Ascending aorta (tissue), 2 donors: ENCODE results near the gene HOXB4. TPM values are rescaled to one million over a fixed set of nuclear protein-coding genes. Genes with fewer than 3 reads are reported as not detected.

Experiments
- DNase-seq, 2 donors: peaks; one replicate each; pipeline ENCODE4 v3.0.0-alpha.2; 2019; ENCODE audit warnings: low spot score in 2 of 2
- H3K27ac ChIP-seq, 2 donors: fragments of 200-600 bp; sonication (generic); one replicate each; pipeline ENCODE4 v1.5.1; 2016 to 2017; ENCODE audit warnings: mild to moderate bottlenecking in 1 of 2
- H3K27me3 ChIP-seq: fragments of 200-600 bp; sonication (generic); one replicate; pipeline ENCODE4 v1.5.1; 2017
- H3K36me3 ChIP-seq, 2 donors: fragments of 200-600 bp; sonication (generic); one replicate each; pipeline ENCODE4 v1.5.1; 2016
- H3K4me1 ChIP-seq, 2 donors: fragments of 200-600 bp; sonication (generic); one replicate each; pipeline ENCODE4 v1.5.1; 2016 to 2017; ENCODE audit warnings: mild to moderate bottlenecking in 1 of 2
- H3K4me3 ChIP-seq, 2 donors: fragments of 200-600 bp; sonication (generic); one replicate each; pipeline ENCODE4 v1.5.1; 2016 to 2017; ENCODE audit warnings: mild to moderate bottlenecking in 1 of 2
- H3K9me3 ChIP-seq, 2 donors: fragments of 200-600 bp; sonication (generic); one replicate each; pipeline ENCODE4 v1.5.1; 2016
- intact Hi-C: fragments of 100-400 bp; cut with DNase I; formaldehyde crosslinking; loops from one replicate; pipeline ENCODE4 v1.15.1; 2023
- total RNA-seq: library from RNA; depleted of rRNA; stranded (reverse); fragments of >200 nt; gene quantifications from one replicate; pipeline ENCODE4 v1.1.0, GENCODE V29; 2016
- TF ChIP-seq, protein P1 (sequence below), 3 experiments: fragments of 200-600 bp in 2 of 3; fragments of 450-650 bp in 1 of 3; sonication (generic) in 2 of 3; IDR thresholded peaks; one replicate each; pipeline ENCODE4 v1.5.1; 2016 to 2019; ENCODE audit warnings: antibody characterized with exemption in 3 of 3, mild to moderate bottlenecking in 1 of 3, moderate library complexity in 1 of 3

HOXB4 gene
- total RNA-seq, 1 donor from 2014 or later = 20.4 TPM

DNA sequence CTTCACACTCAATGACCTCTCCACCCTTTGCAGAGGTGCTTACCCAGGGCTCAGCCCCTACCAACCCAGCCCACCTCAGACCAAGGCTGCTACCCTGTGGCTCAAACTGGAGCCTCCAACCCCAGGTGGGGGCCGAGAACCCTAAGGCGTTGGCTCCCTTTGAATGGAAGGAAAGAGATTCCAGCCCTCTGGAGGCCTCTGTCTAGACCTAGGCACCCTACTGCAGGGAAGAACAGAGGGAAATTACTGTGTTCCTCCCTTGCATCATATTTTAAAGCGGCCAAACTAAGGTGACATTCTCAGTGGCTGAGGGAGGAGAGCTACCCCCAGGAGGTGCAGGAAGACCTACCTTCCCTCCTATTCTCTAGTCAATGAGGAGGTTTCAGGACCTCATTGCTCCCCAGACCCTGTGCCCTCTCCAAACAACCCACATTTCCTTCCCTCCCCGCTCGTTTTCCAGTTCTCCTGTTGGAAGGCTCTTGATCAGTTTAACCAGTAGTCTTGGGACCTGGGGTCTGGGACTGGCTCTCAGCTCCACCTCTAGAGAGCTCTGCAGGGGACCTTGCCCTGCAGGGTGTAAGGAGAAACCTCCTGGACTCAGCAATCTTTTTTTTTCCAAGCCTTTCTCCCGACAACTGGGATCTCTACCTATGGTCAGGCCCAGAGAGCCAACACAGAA is 42.5 kb upstream of the HOXB4 start:
- Histone ChIP-seq H3K27ac (no peak overlapping the region), H3K4me3 (no peak overlapping the region), H3K36me3 (no peaks in the 10 kb centered on the region), H3K4me1 (peaks cover 10 to 16% of the 10 kb centered on the region in 2 donors), H3K27me3 (peaks cover 31% of the 10 kb centered on the region), H3K9me3 (no peaks in the 10 kb centered on the region)
- intact Hi-C loops = no loop called here
- TF ChIP-seq, protein P1, sequence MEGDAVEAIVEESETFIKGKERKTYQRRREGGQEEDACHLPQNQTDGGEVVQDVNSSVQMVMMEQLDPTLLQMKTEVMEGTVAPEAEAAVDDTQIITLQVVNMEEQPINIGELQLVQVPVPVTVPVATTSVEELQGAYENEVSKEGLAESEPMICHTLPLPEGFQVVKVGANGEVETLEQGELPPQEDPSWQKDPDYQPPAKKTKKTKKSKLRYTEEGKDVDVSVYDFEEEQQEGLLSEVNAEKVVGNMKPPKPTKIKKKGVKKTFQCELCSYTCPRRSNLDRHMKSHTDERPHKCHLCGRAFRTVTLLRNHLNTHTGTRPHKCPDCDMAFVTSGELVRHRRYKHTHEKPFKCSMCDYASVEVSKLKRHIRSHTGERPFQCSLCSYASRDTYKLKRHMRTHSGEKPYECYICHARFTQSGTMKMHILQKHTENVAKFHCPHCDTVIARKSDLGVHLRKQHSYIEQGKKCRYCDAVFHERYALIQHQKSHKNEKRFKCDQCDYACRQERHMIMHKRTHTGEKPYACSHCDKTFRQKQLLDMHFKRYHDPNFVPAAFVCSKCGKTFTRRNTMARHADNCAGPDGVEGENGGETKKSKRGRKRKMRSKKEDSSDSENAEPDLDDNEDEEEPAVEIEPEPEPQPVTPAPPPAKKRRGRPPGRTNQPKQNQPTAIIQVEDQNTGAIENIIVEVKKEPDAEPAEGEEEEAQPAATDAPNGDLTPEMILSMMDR (IDR thresholded peaks at IDR 0.05) = no peak
- DNase-seq = no peak

DNA sequence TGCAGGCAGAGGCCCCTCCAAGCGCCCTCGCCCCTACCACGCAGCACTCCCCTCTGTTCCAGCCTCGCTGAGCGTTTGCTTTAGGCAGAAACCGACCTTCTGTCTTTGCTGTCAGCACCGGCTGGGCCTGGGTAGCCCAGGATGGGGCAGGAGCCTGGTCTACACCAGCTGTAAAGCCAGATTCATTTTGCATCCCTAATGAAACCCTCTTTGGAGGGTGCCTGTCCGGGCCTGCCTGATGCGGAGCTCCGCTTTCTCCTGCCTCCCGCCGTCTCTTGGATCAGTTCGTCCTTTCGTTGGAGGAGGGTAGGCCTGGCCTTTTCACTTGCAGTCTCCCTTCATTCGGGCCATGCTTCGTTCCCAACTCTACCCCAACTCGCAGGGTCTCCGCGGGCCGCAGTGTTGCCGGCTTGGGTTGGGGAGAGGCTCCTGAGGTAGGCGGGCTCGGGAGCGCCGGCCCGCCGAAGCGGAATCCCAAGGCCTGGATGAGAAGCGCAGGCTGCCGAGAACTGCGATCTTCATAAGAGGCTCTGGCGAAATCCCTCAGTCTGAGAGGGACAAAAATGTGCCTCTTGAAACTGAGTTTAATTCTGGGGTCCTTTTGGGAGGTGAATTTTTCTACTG is 41.8 kb upstream of the HOXB4 start:
- H3K4me3 ChIP-seq = no peak overlapping the region
- H3K9me3 ChIP-seq = no peaks in the 10 kb centered on the region
- H3K4me1 ChIP-seq = peaks cover 5 to 11% of the 10 kb centered on the region in 2 donors
- no peak overlapping the region for H3K27ac ChIP-seq
- no peak for DNase-seq
- H3K36me3 ChIP-seq = no peaks in the 10 kb centered on the region
- TF ChIP-seq, protein P1 (IDR thresholded peaks at IDR 0.05) = no peak
- intact Hi-C loops = loop anchor here (2.0 kb wide), 2 partner anchors 269 to 285 kb away; no protein-coding TSS in a partner anchor
- peaks cover 26% of the 10 kb centered on the region for H3K27me3 ChIP-seq

DNA sequence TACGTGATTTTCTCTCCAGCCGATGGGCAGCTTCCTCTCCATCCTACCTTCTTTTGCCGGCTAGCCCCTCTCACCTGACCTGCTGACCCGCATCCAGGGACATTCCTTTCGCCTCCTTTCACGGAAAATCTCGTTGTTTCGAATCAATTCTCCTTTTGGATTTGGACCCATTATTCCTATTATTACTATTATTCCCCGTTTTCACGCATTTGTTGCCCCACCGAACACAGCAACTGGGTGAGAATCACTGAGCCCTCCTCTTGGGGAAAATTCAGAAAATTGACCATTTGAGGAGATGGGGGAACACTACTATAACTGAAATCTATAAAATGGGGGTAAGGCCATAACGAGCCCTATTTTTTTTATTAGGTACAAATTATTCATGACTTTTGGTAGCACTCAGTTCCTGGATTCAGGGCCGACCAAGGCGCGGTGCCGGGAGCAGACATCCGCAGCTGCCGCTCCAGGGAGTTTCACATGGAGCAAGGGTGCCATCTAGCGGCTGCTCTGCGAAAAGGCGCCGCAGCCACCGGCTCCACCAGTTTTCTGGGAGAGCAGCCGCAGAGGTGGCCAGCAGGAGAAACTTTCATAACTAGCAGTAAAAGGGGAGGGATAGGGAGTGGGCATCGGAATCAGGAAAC is 40.2 kb upstream of the HOXB4 start:
- Histone ChIP-seq H3K9me3 (no peaks in the 10 kb centered on the region), H3K4me1 (peaks cover 4 to 9% of the 10 kb centered on the region in 2 donors), H3K27ac (no peak overlapping the region), H3K27me3 (peaks cover 36% of the 10 kb centered on the region), H3K36me3 (no peaks in the 10 kb centered on the region), H3K4me3 (peak overlapping the region in 1 of 2 donors; percentile 28)
- TF ChIP-seq, protein P1 (IDR thresholded peaks at IDR 0.05) = peak; percentile 92 to 98 (median 98)
- DNase-seq = peak; percentile 36 to 93
- intact Hi-C loops = loop anchor here (2.0 kb wide), 2 partner anchors 268 to 284 kb away; no protein-coding TSS in a partner anchor

DNA sequence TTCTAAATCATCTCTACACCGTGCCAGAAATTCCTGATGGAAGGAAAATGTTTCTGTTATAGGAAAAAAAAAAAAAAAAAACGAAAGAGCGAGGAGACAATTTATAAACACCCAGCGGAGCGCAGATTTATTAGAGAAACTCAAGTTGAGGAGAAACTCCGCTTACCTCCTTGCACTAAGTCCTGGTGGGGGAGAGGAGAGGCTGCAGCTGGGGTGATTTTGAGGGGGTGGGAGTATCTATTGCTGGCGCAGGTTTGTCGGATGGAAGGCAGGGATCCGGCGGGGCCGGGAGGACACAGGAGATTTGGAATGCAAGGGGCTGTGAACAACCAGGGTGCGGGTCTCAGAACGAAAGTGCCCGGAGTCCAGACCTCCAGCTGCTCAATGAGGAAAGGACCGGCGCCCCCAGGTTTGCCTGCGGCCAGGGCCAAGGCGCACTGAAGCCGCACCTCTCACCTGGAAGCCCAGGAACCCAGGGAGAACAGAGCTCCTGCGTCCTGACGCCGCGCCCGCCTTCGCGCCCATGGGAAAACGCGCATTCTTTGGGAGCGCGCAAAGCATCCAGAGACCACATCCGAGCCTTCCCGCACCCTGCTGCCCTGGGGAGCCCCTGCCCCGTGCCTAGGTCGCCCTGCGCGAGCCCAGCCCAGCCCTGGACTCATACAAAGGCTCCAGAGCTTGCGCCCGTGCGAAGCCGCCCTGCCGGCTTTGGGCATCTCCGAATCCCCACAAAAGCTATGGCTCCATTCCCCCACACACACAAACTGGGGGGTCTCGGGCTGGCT is 39.5 kb upstream of the HOXB4 start:
- DNase-seq = no peak
- Histone ChIP-seq H3K9me3 (no peaks in the 10 kb centered on the region), H3K4me1 (peaks cover 4 to 10% of the 10 kb centered on the region in 2 donors), H3K27ac (no peak overlapping the region), H3K4me3 (peak overlapping the region in 1 of 2 donors; percentile 28), H3K27me3 (peaks cover 35% of the 10 kb centered on the region), H3K36me3 (no peaks in the 10 kb centered on the region)
- TF ChIP-seq, protein P1 (IDR thresholded peaks at IDR 0.05) = no peak
- intact Hi-C loops = loop anchor here (2.0 kb wide), 2 partner anchors 267 to 283 kb away; no protein-coding TSS in a partner anchor

DNA sequence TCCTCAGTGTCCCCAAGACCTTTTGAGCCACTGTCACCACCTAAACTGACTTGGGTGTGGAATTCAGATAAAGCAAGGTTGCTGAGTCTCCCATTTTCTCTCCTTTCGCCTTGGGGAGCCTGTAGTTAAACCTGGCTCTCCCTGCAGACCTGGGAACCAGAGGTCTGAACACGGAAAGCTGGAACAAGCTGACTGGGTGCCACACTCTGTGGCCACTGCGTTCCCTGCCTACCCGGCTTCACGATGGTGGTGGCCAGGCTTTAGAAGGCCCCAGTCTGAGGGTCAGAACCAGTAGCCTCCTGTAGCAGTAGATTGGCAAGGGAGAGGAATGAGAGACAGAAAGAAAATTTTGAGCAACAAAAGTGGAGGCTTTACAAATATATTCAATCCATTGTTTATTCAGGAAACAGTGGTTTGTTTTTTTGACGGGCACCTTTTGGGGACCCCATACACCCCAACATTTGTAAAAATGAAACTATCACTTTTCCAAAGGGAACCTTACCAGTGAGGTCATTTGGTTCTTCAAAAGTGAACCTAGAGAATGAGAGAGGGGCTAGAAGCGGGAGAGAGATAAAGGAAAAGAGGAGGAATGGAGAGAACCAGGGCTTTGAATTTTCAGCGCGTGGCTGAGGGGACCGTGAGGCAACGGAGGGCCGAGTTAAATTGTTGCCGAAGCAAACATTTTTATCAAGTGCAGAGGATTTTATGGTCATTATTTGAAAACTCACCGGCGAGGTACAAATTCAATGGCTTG is 38.7 kb upstream of the HOXB4 start:
- no peaks in the 10 kb centered on the region for H3K9me3 ChIP-seq
- TF ChIP-seq, protein P1 (IDR thresholded peaks at IDR 0.05) = no peak
- H3K36me3 ChIP-seq = no peaks in the 10 kb centered on the region
- no peak overlapping the region for H3K27ac ChIP-seq
- intact Hi-C loops = no loop called here
- H3K4me3 ChIP-seq = no peak overlapping the region
- H3K4me1 ChIP-seq = peaks cover 7 to 17% of the 10 kb centered on the region in 2 donors
- no peak for DNase-seq
- peaks cover 28% of the 10 kb centered on the region for H3K27me3 ChIP-seq
